ENCODE results near the gene FHIT. TPM values are rescaled to one million over a fixed set of nuclear protein-coding genes. Genes with fewer than 3 reads are reported as not detected.

Gene FHIT
- total RNA-seq, 4 donors from 2014 or later, result 7.5 to 20.1 (median 13.5) TPM

DNA sequence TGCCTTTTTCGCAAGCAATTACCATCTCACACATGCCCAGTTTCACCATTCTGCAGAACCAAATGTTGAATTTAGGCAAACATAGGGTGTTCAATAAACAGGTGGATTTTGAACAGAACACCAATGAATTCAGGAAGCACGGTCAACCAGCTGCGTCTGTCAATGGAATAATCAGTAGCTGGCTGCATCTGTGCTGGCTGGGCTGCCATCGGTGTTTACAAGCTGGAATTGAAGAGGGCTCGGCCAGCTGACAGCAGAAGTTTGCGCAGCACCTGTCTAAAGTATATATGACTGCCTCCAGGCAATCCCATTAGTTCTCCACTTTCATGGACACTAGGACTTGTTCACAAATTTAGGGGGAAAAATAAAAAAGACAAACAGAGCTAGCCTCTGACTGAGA, 1205.0 kb downstream of the FHIT start:
- H3K36me3 ChIP-seq, result no peaks in the 10 kb centered on the region
- in situ Hi-C loops (cut with MboI; ENCODE audit: low pct_ligation_motif_present in 1 of 4, low pct_unique_long_range_greater_than_20kb in 1 of 4, low sequenced_read_pairs in 3 of 4) (no loop called here), intact Hi-C loops (cut with DNase I; ENCODE audit: low total_unique reads) (no loop called here)
- H3K27me3 ChIP-seq, result no peaks in the 10 kb centered on the region
- no peak overlapping the region for H3K27ac ChIP-seq
- peak; percentile 9 for DNase-seq
- no peaks in the 10 kb centered on the region for H3K9me3 ChIP-seq
- TF ChIP-seq EP300 (IDR thresholded peaks at IDR 0.05; ENCODE audit: low read depth) (no peak), POLR2A (IDR thresholded peaks at IDR 0.05) (no peak)
- 42 to 57% methylated on average over 6 of the region's 6 CpGs for WGBS, 2 donors (ENCODE audit: low coverage in 1 of 2)
- no peaks in the 10 kb centered on the region for H3K4me1 ChIP-seq
- H3K4me3 ChIP-seq, result no peak overlapping the region

DNA sequence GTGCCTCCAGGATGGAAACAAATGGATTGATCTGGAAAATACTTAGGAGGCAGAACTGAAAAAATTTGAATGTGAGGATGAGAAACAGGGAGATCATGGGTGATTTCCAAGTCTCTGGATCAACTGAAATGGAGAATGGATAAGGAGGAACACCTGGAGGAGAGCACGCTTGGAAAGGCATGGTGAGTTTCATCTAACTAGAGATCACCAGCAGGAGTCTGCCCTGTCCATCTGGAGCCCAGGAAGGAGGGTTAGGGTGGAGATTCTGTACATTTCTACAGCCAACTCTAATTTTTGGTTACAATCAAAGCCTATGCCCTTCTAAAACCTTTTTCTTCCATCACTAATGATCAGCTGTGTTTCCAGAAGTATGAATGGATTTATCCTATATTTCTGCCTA, 1205.6 kb downstream of the FHIT start:
- H3K4me3 ChIP-seq, result no peak overlapping the region
- no peaks in the 10 kb centered on the region for H3K36me3 ChIP-seq
- TF ChIP-seq POLR2AphosphoS5 (IDR thresholded peaks at IDR 0.05) (no peak), POLR2A (IDR thresholded peaks at IDR 0.05) (no peak)
- TF ChIP-seq, protein P1, sequence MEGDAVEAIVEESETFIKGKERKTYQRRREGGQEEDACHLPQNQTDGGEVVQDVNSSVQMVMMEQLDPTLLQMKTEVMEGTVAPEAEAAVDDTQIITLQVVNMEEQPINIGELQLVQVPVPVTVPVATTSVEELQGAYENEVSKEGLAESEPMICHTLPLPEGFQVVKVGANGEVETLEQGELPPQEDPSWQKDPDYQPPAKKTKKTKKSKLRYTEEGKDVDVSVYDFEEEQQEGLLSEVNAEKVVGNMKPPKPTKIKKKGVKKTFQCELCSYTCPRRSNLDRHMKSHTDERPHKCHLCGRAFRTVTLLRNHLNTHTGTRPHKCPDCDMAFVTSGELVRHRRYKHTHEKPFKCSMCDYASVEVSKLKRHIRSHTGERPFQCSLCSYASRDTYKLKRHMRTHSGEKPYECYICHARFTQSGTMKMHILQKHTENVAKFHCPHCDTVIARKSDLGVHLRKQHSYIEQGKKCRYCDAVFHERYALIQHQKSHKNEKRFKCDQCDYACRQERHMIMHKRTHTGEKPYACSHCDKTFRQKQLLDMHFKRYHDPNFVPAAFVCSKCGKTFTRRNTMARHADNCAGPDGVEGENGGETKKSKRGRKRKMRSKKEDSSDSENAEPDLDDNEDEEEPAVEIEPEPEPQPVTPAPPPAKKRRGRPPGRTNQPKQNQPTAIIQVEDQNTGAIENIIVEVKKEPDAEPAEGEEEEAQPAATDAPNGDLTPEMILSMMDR (IDR thresholded peaks at IDR 0.05), result no peak
- H3K9me3 ChIP-seq, result no peaks in the 10 kb centered on the region
- DNase-seq, result no peak
- H3K27me3 ChIP-seq, result no peaks in the 10 kb centered on the region
- in situ Hi-C loops (cut with MboI; ENCODE audit: low pct_ligation_motif_present in 1 of 4, low pct_unique_long_range_greater_than_20kb in 1 of 4, low sequenced_read_pairs in 3 of 4), result no loop called here
- H3K27ac ChIP-seq, result no peak overlapping the region
- 86 to 88% methylated on average over 1 of the region's 1 CpG for WGBS, 2 donors (ENCODE audit: low coverage in 1 of 2)
- intact Hi-C loops (cut with DNase I; ENCODE audit: low total_unique reads), result no loop called here
- no peaks in the 10 kb centered on the region for H3K4me1 ChIP-seq

DNA sequence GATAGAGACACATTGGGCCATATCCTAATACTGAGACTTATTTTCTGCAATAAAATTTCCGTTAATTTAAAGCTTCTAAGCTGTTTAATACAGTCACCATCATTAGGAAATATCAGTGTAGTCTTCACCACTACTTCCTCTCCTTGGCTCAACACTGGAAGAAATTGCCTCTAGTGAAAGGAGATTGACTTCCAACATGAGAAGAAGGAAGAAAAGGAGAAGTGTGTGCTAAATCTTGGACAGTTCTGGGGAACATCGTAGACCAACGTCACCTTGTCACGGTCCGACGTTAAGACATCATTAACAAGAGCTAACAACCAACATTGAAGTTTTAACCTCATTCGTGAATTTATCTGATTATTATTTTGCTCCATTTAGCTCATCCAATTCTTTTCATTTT, 1214.4 kb downstream of the FHIT start:
- in situ Hi-C loops (cut with MboI; ENCODE audit: low pct_ligation_motif_present in 1 of 4, low pct_unique_long_range_greater_than_20kb in 1 of 4, low sequenced_read_pairs in 3 of 4) (no loop called here), intact Hi-C loops (cut with DNase I; ENCODE audit: low total_unique reads) (no loop called here)
- H3K4me1 ChIP-seq, result no peaks in the 10 kb centered on the region
- TF ChIP-seq POLR2AphosphoS5 (IDR thresholded peaks at IDR 0.05) (no peak), EP300 (IDR thresholded peaks at IDR 0.05; ENCODE audit: low read depth) (no peak), POLR2A (IDR thresholded peaks at IDR 0.05) (no peak)
- TF ChIP-seq, protein P1 (IDR thresholded peaks at IDR 0.05), result no peak
- H3K36me3 ChIP-seq, result no peaks in the 10 kb centered on the region
- no peak for DNase-seq
- 93 to 94% methylated on average over 7 of the region's 7 CpGs for WGBS, 2 donors (ENCODE audit: low coverage in 1 of 2)
- no peak overlapping the region for H3K27ac ChIP-seq
- H3K4me3 ChIP-seq, result no peak overlapping the region
- H3K9me3 ChIP-seq, result no peaks in the 10 kb centered on the region
- H3K27me3 ChIP-seq, result no peaks in the 10 kb centered on the region

DNA sequence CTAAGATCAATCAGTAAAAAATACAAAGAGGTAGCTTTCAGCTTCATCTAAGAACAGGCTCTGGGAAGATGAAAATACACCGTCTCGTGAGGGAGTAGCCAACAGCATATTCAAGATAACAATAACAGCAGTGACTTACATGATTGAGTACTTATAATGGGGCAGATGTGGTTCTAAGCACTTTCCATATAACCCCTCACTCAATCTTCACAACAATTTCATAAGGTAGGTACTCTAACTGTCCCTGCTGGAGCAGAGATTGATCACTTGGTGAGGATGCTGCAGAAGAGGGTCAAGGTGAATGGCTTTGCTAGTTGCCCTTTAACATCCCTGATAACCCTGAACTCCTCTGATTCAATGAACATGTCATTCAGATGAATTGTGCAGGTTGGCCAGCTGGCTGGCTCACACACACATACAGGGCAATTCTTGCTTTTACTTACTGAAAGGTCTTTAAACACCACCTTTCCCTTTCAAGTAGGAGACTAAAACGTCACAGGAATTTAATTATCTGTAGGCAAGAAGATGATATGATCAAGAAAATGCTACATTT, 1217.3 kb downstream of the FHIT start:
- DNase-seq, result no peak
- Histone ChIP-seq H3K9me3 (no peaks in the 10 kb centered on the region), H3K27ac (no peak overlapping the region), H3K36me3 (no peaks in the 10 kb centered on the region), H3K4me3 (no peak overlapping the region), H3K27me3 (no peaks in the 10 kb centered on the region), H3K4me1 (no peaks in the 10 kb centered on the region)
- intact Hi-C loops (cut with DNase I; ENCODE audit: low total_unique reads), result no loop called here
- in situ Hi-C loops (cut with MboI; ENCODE audit: low pct_ligation_motif_present in 1 of 4, low pct_unique_long_range_greater_than_20kb in 1 of 4, low sequenced_read_pairs in 3 of 4), result no loop called here
- no peak for TF ChIP-seq EP300 (IDR thresholded peaks at IDR 0.05; ENCODE audit: low read depth)
- no peak for TF ChIP-seq POLR2A (IDR thresholded peaks at IDR 0.05)
- no peak for TF ChIP-seq POLR2AphosphoS5 (IDR thresholded peaks at IDR 0.05)
- TF ChIP-seq, protein P1 (IDR thresholded peaks at IDR 0.05), result no peak
- 79 to 81% methylated on average over 3 of the region's 3 CpGs for WGBS, 2 donors (ENCODE audit: low coverage in 1 of 2)

DNA sequence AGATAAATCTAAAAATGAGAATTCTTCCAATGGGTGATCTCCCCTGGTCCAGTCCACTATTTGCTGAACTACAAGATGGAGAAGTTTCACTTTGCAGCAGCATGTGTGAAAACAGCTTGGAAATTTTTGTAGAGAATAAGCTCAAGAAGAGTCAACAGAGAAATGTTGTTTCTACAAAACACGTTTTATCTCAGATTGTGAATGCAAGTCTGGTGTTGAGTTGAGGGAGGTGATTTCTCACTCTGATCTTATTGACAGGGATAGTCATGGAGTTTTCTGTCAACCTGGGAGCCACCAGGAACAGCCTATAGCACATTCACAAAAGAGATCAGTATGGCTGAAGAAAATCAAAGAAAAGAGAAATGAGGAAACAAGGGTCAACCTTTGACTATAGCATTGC, 1220.3 kb downstream of the FHIT start:
- H3K4me1 ChIP-seq, result no peaks in the 10 kb centered on the region
- no peaks in the 10 kb centered on the region for H3K9me3 ChIP-seq
- TF ChIP-seq POLR2AphosphoS5 (IDR thresholded peaks at IDR 0.05) (no peak), EP300 (IDR thresholded peaks at IDR 0.05; ENCODE audit: low read depth) (no peak), POLR2A (IDR thresholded peaks at IDR 0.05) (no peak)
- TF ChIP-seq, protein P1 (IDR thresholded peaks at IDR 0.05), result no peak
- no peak for DNase-seq
- H3K27ac ChIP-seq, result no peak overlapping the region
- no peaks in the 10 kb centered on the region for H3K36me3 ChIP-seq
- in situ Hi-C loops (cut with MboI; ENCODE audit: low pct_ligation_motif_present in 1 of 4, low pct_unique_long_range_greater_than_20kb in 1 of 4, low sequenced_read_pairs in 3 of 4), result no loop called here
- H3K27me3 ChIP-seq, result no peaks in the 10 kb centered on the region
- intact Hi-C loops (cut with DNase I; ENCODE audit: low total_unique reads), result no loop called here
- WGBS, 2 donors (ENCODE audit: low coverage in 1 of 2), result 64 to 80% methylated on average over 1 of the region's 1 CpG
- H3K4me3 ChIP-seq, result no peak overlapping the region

All from transverse colon (tissue), 4 donors.